ENCODE measurements around the gene APOC4.

DNA sequence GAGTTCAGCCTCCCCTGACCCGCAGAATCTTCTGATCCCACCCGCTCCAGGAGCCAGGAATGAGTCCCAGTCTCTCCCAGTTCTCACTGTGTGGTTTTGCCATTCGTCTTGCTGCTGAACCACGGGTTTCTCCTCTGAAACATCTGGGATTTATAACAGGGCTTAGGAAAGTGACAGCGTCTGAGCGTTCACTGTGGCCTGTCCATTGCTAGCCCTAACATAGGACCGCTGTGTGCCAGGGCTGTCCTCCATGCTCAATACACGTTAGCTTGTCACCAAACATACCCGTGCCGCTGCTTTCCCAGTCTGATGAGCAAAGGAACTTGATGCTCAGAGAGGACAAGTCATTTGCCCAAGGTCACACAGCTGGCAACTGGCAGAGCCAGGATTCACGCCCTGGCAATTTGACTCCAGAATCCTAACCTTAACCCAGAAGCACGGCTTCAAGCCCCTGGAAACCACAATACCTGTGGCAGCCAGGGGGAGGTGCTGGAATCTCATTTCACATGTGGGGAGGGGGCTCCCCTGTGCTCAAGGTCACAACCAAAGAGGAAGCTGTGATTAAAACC is 37.5 kb upstream of the APOC4 start:
- TF ChIP-seq CTCF (IDR thresholded peaks at IDR 0.05) (no peak), EZH2 (IDR thresholded peaks at IDR 0.05; ENCODE audit: borderline replicate concordance, insufficient read depth, low read depth, low read length, poor library complexity, severe bottlenecking) (no peak)

Data from B cell (primary cell).